NCI-H1417 treated with DMSO at 0.1 percent for 48 hours (cell line): ENCODE results near the gene AMIGO2.

Source experiments
- DNase-seq: peaks from one replicate; lab custom pipeline; 2025; lab: John Stamatoyannopoulos, UW

The AMIGO2 gene

DNA sequence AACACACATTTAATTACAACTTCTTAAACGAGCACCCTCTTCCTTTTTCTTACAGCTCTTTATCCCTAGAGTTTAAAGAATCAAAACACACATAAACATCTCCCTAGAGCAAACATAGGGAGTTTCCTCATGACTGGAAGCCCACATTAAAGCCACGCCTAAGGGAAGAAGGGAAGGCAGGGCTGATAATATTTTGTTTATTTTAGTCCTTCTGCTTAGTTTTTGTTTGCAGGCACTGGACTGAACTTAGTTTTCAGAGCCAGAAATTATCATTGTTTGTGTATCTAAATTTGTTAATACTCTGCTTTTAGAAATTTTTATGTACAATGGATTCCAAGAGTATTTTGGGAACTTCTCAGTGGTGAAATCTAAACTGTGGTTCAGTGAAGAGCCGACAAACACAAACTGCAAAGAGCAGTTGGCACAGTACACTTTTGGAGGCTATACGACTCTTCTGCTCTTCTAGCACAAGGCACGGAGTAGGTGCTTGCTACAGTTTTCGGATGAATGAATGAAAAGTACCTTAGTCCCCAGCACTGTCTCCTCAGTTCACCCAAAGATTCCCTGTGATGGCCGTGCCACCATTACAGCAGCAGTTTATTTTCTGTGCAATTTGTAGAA is 17.6 kb upstream of the AMIGO2 start:
- DNase-seq, result no peak

DNA sequence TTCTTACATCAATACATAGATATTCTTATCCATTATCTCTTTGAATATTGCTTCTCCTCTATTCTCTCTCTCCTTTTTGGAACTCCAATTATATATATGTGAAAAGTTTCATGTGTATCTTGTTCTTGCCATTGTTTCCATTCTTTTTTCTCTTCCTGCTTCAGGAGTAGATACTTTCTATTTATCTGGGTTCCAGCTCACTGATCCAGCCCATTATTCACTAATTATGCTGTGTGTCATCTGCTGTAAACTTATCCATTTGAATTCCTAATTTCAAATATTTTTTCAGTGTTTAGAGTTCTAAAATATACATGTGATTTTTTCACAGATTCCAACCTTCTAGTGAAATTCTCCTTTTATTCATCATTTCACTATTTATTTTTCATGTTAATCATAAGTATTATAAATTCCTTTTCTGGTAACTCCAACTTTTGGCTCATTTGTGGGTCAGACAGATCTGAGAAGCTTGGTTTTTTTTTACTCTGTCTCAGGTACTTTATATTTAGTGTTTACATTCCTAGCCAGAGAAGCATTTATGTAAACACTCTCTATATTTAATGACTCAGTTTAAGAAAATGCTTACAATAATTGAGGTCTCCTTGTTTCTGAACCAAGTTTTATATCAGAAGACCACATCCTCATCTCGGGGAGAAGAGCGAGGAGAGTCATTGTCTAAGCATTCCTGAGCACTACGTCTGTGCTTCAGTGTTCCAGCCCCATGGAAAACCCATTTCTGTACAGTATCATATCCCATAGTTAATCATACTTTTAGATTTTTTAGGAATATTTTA is 15.9 kb upstream of the AMIGO2 start:
- no peak for DNase-seq

DNA sequence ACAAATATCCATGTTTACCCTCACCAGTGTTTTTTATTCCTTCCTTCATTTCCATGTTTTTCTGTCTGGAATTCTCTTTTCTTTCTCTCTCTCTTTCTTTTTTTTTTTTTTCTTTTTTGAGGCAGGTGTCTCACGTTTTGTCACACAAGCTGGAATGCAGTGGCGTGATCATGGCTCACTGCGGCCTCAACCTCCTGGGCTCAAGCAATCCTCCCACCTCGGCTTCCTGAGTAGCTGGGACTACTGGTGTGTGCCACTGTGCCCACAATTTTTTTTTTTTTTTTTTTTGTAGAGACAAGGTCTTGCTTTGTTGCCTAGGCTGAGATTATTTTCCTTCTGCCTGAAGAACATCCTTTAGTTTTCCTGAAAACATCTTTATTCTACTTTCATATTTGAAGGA is 15.0 kb upstream of the AMIGO2 start:
- no peak for DNase-seq

GRCh38 chr12:47091009-47091408 is 11.2 kb upstream of the AMIGO2 start:
- DNase-seq, result no peak

DNA sequence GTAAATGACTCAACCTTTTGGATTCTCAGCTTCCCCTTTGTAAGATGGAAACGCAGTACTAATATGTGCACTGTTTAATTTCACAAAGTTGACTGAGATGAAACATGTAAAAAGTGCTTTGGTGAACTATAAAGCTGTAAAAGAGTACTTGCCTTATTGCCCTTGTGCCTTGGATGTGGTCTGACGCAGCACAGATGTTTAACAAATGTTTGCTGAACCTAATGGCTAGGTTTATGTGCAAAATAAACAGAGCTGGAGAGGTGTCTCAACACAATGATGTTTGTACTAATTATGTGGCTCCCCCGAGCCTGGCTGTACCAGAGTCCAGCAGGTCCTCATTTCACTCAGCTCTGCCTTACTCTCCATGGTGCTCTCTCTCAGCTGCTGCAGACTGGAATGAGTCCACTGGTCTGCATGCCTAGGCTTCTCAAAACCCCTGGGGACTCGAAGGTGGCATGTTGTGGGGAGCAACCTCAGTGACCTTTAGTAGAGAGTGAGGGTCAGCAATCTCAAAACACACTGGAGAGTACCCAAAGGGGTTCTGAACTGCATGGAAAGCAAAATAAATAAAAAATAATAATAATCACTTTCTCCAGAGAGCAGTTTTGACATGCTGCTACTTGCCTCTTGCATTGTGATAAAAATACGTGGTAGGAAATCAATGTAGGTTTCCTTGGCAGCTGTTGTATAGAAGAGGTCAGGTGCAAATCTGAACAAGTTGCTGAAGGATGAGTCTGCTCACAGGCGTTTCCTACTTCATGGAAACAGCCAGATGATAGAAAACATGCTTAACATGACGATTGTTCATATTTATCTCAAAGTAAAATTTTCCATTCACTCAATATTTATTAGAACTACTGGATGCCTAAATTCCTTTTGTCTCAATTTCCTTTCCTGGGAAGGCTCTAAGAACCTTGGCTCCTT is 8.5 kb upstream of the AMIGO2 start:
- DNase-seq, result peak; percentile 95

DNA sequence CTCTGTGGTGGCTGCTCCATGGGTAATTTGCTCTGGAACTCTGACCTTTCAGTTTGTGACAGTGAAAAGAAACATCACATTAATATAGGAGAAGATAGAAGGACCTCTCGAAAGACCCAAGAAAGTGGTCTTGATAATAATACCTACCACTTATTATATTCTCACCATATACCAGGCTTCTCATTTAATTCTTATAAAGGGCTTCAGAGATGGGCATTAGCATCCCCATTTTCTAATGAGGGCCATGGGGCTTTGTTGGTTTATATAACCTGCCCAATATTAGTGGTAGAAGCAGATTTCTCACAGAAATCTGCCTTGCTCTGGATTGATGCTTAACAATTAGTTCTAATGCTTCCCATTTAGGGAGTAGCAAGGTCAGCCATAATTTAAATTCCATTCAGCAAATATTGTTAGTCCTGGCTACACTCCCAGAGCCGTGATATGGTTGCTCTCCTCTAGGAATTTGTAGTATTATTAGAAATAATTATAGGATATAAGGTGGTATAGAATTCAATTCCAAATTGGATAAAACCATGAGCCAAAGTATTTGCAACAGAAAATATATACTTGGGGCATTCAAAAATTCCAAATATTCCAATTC is 7.4 kb upstream of the AMIGO2 start:
- no peak for DNase-seq

DNA sequence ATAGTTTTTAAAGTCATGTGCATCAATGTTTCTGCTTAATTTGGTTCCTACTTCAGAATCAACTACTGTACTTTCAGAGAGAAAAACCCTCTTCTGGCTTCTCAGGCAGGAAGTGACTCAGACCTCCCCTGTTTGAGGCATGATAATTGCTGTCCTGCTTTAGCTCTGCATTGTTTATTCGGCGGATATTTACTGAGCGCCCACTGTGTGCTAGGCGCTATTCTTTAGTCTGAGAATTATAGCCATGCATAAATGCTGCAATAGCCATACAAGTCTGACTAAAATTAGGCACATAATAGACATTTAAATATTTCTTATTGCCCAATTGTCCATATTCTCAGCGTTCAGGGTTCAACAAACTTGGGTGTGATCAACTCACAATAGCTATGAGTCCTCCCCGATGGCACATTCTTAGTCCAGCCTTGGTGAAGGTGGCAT is 6.1 kb upstream of the AMIGO2 start:
- DNase-seq, result peak; percentile 53

DNA sequence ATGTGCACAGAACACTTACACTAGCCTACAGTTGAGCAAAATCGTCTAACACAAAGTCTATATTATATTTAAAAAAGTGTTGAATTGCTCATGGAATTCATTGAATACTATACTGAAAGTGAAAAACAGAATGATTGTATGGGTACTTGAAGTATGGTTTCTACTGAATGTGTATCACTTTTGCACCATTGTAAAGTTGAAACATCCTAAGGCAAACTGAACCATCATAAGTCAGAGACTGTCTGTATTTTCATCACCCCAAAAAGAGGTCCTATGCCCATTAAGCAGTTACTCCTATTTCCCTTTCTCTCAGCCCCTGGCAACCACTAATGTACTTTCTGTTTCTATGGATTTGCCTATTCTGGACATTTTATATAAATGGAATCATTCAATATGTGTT is 4.4 kb upstream of the AMIGO2 start:
- no peak for DNase-seq

DNA sequence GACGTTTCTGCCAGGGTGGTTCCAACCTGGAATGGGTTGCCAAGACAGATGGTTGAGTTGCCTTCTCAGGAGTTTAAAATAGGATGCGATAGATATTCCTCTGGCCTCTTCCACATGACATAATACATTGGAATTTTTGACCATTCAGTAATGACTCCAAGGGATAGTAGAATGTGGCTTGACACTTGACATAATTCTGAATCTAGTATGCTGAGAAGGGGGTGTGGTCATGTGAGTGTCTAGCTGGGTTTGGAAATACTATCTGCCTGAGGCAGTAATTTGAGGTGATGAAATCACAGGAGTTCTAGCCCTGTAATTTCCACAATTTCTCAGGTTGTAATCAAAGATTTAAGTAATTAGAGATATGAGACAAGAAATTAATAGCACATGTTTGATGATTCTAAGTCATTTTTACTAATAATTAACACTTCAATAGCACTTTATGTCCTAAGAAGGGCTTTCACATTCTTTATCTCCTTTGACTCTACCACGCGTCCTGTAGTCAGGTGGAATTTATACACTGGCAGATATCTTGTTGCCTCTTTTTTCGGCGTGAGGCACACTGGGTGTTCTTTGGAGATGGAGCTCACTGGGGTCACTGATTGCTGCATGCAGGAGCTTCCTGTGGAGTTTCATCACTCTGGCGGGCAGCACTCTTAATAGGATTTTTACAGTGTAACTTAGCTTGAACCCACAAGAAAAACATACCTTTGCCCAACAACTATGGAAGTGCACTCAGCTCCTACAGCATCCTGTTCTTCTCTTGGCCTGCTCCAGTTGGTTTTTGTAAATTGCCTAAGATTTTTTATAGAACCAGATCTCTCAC is 3.2 kb upstream of the AMIGO2 start:
- DNase-seq, result no peak

GRCh38 chr12:47082283-47082682 is 2.5 kb upstream of the AMIGO2 start:
- DNase-seq, result no peak

DNA sequence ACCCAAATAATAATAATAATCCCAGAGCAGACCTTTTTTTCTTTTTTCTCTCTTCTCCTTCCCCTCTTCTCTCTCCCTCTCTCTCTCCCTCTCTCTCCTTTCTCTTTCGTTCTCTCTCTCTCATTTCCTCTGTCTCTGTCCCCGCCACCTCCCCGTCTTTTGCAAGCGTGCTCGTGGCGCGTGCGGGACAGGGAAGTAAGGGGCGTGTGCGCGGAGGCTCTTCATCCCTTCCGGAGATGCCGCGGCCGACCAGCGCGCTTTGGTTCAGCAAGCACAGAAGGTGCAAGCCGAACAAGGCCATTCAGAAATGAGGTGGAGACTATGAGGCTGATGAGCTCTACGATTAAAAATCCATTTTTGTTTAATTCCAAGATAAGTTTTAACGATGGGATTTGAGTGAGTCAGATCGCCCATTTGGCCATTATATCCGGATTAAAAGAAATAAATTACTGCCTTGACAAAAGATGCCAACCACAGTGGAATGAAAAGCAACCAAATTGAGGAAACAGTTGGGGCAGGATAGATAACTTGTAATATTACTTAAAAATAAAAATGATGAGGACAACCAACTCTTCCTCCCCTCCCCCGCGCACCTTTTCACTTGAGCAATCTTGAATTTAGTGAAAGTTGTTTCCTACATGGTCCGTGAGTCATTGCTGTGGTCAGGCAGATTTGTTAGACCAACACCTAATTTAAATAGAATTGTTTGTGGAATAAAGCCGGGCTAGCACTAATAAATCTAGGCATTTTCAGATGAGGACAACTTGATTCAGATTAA is 1.2 kb upstream of the AMIGO2 start:
- DNase-seq, result no peak

- no peak for DNase-seq
These were observed 394 bp upstream of the AMIGO2 start for GRCh38 chr12:47079981-47080724.

DNA sequence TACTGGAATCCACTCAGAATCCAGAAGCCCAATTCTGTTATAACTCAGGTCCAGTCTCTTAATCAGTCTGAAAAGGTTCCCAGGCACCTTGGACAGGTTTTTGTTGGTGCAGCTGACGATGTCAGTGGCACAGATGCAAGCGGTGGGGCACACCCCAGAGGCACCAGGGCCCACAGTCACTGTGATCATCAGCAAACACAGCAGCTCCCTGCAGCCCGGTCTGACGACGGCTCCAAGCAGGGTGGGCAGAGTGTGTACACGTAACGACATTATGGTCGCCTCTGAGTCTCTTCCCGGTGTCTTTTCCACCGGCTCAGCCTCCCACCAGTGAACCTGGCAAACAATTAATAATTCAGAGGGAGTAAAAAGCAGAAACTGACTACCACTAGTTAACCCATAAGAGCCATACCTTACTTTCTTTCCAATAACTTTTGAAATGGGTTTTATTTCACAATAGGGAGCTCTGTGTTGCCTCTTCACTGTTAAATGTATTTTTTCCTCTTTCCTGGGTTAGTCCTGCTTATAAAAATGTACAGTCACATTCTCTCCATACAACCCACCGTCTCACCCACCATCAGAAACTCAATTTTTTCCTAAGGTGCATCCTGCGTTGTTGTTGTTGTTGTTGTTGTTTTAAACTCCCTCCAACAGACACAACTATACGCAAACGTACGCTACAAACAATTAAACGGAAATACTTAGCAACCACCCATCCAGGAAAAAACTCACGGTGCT is 859 bp downstream of the AMIGO2 start:
- peak; percentile 6 for DNase-seq

DNA sequence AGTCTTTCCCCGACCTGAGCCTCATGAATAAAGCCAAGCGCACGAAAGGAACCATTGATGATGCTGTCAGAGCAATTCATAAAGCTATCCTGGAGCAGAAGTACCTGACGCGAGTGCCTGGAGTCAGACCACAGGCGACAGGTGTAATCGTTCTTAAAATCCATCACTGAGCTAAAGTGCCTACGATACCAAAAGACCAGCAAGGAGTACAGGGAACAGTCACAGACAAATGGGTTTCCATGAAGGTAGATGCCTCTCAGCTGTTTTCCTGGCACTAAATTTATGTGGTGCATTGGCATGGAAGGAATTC is 1.7 kb downstream of the AMIGO2 start:
- no peak for DNase-seq

- DNase-seq, result no peak
These were observed 2.3 kb downstream of the AMIGO2 start for GRCh38 chr12:47077206-47078085.

- DNase-seq, result no peak
These were observed 4.3 kb downstream of the AMIGO2 start for GRCh38 chr12:47075192-47076084.

GRCh38 chr12:47074757-47075156 is 5.0 kb downstream of the AMIGO2 start:
- no peak for DNase-seq
